GM10266 (cell line): Measurements from ENCODE around the gene PRSS33.

Experiments
- DNase-seq: peaks from one replicate; pipeline ENCODE4 v3.0.0; 2012; ENCODE audit errors: extremely low spot score
- TF ChIP-seq, protein P1 (sequence below): IDR thresholded peaks from 2 replicates; pipeline ENCODE4 v1.5.1; 2012; ENCODE audit warnings: mild to moderate bottlenecking, low read depth; ENCODE audit not compliant: control insufficient read depth, insufficient read depth; ENCODE audit errors: missing control alignments

PRSS33 gene

DNA sequence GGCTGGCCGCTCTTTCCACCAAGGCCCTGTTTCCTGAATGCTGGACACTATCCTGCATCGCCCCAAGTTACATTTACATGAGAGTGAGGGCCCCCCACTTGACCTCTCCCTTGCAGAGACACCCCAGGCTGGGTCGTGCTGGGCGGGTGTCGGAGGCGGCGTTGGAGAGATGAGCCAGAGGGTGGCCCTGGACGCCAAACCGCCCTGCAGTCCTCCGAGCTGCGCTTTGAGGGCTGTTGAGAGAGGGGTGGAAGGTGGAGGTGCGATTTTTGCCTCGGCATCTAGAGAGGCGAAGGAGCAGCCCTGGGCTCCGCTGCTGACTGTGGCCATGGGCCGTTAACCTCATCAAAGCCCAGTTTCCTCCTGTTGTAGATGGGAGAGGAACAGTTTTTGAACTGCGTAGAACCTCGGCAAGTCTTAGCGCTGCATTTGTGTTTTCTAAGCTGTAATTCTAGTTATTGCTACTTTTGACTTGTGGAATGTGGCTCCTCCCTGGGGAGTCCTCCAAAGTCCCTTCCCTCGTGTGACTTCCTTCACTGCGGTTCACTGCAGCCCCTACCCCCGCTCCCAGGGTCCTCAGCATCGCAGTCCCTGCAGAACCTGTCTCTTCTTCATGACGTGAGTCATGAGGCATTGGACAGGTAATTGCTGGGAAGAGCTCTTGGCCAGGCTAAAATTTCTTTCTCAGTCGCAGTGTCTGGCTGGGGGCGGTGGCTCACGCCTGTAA is 9.3 kb downstream of the PRSS33 start:
- no peak for DNase-seq
- TF ChIP-seq, protein P1, sequence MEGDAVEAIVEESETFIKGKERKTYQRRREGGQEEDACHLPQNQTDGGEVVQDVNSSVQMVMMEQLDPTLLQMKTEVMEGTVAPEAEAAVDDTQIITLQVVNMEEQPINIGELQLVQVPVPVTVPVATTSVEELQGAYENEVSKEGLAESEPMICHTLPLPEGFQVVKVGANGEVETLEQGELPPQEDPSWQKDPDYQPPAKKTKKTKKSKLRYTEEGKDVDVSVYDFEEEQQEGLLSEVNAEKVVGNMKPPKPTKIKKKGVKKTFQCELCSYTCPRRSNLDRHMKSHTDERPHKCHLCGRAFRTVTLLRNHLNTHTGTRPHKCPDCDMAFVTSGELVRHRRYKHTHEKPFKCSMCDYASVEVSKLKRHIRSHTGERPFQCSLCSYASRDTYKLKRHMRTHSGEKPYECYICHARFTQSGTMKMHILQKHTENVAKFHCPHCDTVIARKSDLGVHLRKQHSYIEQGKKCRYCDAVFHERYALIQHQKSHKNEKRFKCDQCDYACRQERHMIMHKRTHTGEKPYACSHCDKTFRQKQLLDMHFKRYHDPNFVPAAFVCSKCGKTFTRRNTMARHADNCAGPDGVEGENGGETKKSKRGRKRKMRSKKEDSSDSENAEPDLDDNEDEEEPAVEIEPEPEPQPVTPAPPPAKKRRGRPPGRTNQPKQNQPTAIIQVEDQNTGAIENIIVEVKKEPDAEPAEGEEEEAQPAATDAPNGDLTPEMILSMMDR: no peak

DNA sequence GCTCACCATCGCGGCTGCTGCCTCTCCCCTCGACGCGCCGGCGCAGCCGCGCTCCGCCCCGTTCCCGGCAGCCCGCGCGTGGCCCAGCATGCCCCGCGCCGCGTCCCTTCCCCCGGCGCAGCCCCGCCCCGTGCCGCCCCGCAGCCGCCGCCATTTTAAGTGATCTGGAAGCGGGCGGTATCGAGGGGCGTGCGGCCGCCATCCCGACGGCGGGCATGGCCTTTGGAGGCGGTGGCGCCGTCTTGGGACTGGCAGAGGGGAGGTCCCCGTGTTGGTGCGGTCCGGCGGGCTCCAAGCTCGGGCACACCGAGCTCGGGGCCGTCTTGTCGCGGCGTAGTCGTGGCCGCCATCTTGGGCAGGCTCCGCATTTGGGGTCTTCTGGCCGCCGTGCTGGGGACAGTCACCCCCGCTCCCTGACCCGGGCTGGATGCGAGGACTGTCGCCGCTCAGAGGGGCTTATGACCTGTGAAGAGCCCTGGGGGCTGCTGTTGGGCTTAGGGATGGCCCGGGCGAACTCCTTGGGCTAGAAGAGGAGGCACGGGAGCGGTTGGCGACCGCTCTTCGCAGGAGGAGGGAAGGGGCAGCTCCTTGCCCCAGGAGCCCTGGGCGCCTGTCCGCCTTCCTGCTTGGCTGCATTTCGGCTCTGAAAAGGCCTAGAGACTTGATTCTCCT is 10.0 kb downstream of the PRSS33 start, which contains the start of gene ELOB:
TSS of gene ELOB (minus strand) at position 50 of the 672 bp plus-strand sequence. CDS start at position 9, 41 bp downstream.
- TF ChIP-seq, protein P1: no peak
- peak; percentile 99 for DNase-seq

DNA sequence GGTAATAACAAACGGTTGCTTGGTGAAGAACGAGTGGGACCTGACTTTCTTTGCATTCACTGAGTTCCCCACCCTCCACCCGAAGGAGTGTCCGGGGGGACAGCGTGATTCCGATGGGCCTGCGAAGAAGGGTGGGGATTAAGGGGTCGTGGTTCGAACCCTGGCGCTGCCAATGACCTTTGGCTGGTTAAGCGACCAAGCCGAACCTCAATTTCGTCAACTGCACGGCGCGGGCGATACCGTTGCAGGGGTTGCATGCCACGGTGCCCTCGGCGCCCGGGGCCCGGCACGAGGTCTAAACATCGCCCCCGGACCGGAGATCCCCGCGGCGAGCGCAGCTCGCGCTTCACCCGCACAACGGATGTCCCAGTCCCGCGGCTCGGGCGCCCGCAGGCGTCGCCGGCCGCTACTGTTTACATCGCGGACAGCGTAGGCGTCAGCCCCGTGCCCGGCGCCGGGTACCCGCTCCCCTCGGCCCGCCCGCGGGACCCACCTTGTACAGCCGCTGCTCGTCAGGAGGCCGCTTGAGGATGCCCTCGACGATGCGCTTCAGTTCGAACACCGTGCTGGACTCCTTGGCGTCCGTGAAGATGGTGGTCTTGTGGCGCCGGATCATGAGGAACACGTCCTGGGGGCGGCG is 10.7 kb downstream of the PRSS33 start:
- peak; percentile 60 for DNase-seq
- TF ChIP-seq, protein P1: no peak

DNA sequence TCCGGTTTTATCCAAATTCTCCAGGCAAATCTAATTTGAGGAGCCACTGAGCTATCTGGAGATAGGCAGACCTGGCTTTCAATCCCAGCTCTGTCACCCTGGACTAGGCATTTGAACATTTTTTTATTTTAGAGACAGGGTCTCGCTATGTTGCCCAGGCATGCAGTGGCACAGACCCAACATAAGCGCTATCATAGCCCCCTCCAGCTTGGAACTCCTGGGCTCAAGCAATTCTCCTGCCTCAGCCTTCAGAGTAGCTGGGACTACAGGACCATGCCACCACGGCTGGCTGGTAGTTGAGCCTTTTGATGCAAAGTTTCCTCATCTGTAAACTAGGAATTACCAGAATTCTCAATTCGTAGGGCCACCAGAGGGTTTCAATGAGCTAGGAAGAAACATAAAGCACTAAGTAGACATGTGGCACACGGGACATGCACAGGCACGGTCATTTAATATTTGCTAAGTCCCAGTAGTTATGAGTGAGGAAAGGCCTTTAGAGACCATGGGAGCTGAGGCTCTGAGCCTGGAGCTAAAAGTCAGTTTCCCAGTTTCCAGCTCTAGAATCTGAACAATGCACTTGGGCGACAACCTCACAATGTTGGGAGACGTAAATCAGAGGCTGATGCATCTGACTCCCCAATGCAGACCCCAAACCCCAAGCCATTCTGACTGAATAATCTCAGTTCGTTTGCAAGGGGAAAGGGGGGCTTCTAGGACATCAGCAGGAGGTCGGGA is 11.4 kb downstream of the PRSS33 start:
- no peak for DNase-seq
- TF ChIP-seq, protein P1: no peak

DNA sequence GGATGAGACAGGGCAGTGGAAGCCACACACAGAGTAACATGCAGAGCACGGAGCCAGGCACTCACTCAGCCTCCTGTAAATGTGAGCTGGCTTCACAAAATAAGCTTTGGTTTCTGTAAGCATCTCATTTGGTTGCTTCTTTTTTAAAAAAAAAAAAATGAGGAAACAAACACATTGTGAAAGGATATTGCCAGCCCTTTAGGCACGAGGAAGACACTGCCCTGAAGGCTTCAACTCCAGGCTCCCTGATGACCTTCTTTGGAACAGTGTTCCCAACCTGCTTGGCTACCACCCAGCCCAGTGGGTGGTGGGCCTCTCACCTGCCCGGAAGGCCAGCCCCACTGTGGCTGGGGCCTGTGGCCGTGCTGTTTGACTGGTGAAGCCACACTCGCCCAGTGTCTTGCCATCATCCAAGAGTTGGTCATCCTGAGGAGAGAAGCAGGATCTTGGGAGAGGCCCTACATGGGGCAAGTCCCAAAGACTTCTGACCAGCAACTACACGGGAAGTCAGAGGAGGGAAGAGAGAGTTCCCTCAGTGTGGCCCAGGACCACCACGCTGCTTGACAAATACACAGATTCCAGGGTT is 12.1 kb downstream of the PRSS33 start:
- DNase-seq: no peak
- TF ChIP-seq, protein P1: no peak

DNA sequence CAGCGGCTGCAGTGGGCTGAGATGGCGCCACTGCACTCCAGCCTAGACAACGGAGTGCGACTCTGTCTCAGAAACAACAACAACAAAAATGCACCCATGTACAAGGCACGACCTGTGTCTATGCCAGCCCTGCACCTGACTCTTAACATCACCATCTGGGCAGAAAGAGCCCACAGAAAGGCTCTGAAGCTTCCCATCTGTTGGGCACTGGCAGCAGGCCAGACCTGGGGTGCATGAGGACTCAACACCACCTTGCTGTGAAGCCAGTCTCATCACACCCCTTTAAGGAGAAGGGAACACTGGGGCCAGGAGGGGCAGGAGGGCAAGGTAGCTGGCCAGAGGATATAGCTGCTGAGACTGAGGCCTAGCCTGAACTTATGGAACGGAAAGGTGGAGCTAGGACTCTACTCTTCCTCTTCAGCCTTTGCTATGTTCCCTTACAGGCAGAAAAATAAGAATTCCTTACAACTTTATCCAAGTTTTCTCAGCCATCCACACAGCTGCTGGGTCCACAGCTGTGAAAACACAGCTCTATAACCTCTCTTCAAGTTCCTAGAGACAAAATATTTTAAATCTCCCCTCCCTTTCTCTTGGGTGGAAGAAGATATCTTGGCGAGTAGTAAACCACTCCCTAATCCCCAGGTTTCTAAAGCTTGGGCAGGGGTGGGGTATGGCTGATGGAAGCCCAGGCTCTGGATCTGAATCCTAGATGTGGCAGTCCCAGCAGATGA is 13.0 kb downstream of the PRSS33 start:
- TF ChIP-seq, protein P1: no peak
- DNase-seq: no peak
